ENCODE results near the gene GMDS. TPM values are rescaled to one million over a fixed set of nuclear protein-coding genes. Genes with fewer than 3 reads are reported as not detected.

The GMDS gene
- total RNA-seq, 1 experiment from 2014 or later = 27.6 TPM

DNA sequence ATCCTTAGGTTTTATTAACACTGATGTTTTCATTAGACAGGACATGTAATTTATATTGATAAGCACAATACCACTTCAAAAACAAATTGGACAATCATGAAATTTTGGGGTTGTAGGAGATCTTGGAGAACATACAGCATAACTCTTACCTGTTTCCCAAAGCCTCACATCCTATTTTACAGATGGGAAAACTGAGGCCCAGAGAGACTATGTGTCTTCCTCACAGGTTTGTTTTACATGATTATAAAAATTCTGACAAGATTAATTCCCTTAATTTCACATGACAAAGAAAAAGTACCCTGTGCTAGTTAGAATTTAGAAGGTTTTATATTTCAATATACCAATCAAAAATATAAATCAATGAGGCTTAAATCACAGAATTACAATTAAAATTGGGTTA is 145.5 kb downstream of the GMDS start:
- Histone ChIP-seq H3K9me3 (ENCODE audit: control insufficient read depth, low read depth, low read length) (no peaks in the 10 kb centered on the region), H2BK12ac (ENCODE audit: insufficient read length, low read depth, low read length) (no peak overlapping the region), H3K18ac (ENCODE audit: insufficient read length, low read depth, low read length) (no peak overlapping the region), H3K23ac (ENCODE audit: insufficient read length, low read depth, low read length) (no peak overlapping the region), H3K9ac (ENCODE audit: extremely low read depth, insufficient read length, low read length) (no peak overlapping the region), H4K5ac (ENCODE audit: insufficient read length, low read depth, low read length) (no peak overlapping the region), H3K4ac (ENCODE audit: low read depth, low read length) (no peak overlapping the region), H4K8ac (replicated peaks; ENCODE audit: insufficient read length, low read depth, low read length) (no peak overlapping the region), H3K4me2 (ENCODE audit: insufficient read depth, insufficient read length, low read length) (no peak overlapping the region), H2BK120ac (ENCODE audit: low read depth, low read length, poor library complexity, severe bottlenecking) (no peak overlapping the region), H3K79me1 (ENCODE audit: insufficient read depth, low read depth, low read length, poor library complexity, severe bottlenecking) (no peaks in the 10 kb centered on the region), H3K23me2 (ENCODE audit: insufficient read length, low read depth, low read length, poor library complexity, severe bottlenecking) (no peaks in the 10 kb centered on the region), H3T11ph (ENCODE audit: low read length) (no peak overlapping the region), H4K91ac (ENCODE audit: insufficient read length, low read depth, low read length) (no peak overlapping the region), H2AK5ac (ENCODE audit: insufficient read length, low read length) (no peak overlapping the region), H2BK15ac (ENCODE audit: low read depth, low read length) (no peak overlapping the region), H3K56ac (ENCODE audit: insufficient read length, low read depth, low read length) (no peak overlapping the region), H3K14ac (ENCODE audit: insufficient read depth, low read length) (no peak overlapping the region), H2BK20ac (ENCODE audit: low read depth, low read length, poor library complexity, severe bottlenecking) (no peak overlapping the region), H4K20me1 (ENCODE audit: control insufficient read depth, insufficient read depth, insufficient read length) (no peaks in the 10 kb centered on the region), H2BK5ac (ENCODE audit: insufficient read length, low read length) (no peak overlapping the region), H3K27ac (ENCODE audit: insufficient read length, low read depth, low read length) (no peak overlapping the region), H3K4me1 (ENCODE audit: insufficient read depth, low read length) (no peaks in the 10 kb centered on the region; the same call in 1 of the 2 replicates), H3K27me3 (ENCODE audit: insufficient read depth, low read length) (no peaks in the 10 kb centered on the region), H3K79me2 (ENCODE audit: insufficient read depth, low read length) (no peaks in the 10 kb centered on the region), H2AFZ (ENCODE audit: low read length) (no peak overlapping the region)
- no peak overlapping the region for H3K4me3 Mint-ChIP-seq
- H3K9me3 Mint-ChIP-seq = no peaks in the 10 kb centered on the region
- TF ChIP-seq, protein P1, sequence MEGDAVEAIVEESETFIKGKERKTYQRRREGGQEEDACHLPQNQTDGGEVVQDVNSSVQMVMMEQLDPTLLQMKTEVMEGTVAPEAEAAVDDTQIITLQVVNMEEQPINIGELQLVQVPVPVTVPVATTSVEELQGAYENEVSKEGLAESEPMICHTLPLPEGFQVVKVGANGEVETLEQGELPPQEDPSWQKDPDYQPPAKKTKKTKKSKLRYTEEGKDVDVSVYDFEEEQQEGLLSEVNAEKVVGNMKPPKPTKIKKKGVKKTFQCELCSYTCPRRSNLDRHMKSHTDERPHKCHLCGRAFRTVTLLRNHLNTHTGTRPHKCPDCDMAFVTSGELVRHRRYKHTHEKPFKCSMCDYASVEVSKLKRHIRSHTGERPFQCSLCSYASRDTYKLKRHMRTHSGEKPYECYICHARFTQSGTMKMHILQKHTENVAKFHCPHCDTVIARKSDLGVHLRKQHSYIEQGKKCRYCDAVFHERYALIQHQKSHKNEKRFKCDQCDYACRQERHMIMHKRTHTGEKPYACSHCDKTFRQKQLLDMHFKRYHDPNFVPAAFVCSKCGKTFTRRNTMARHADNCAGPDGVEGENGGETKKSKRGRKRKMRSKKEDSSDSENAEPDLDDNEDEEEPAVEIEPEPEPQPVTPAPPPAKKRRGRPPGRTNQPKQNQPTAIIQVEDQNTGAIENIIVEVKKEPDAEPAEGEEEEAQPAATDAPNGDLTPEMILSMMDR (conservative IDR thresholded peaks at IDR 0.05) = no peak
- no peaks in the 10 kb centered on the region for H3K36me3 Mint-ChIP-seq (ENCODE audit: insufficient read depth in 1 of 3, low read depth in 3 of 3)
- peaks cover 4% of the 10 kb centered on the region in 2 experiments for H3K4me1 Mint-ChIP-seq
- H3K27me3 Mint-ChIP-seq (ENCODE audit: low read depth) = no peaks in the 10 kb centered on the region
- DNase-seq = no peak
- no peak overlapping the region for H3K27ac Mint-ChIP-seq
